ENCODE data around the gene MANSC4. TPM values are rescaled to one million over a fixed set of nuclear protein-coding genes. Genes with fewer than 3 reads are reported as not detected.

MANSC4 gene
- total and polyA plus RNA-seq, 9 of the 15 experiments (the other 6 are each of a cell fraction or from before 2014, with no cell fraction given): not detected

GRCh38 chr12:27780612-27781408 lies 774 bp upstream of the MANSC4 start (continued):
- TF ChIP-seq JUNB (CRISPR knock-in tag; conservative IDR thresholded peaks at IDR 0.05) (no peak), CHD1 (IDR thresholded peaks at IDR 0.05; ENCODE audit: low read length) (no peak), TAF15 (IDR thresholded peaks at IDR 0.05; ENCODE audit: low read depth, low read length) (no peak), CLOCK (CRISPR knock-in tag; IDR thresholded peaks at IDR 0.05; ENCODE audit: borderline replicate concordance) (no peak), MTA3 (IDR thresholded peaks at IDR 0.05; ENCODE audit: borderline replicate concordance) (no peak), ZNF584 (CRISPR knock-in tag; IDR thresholded peaks at IDR 0.05; ENCODE audit: low read depth) (no peak), NUFIP1 (IDR thresholded peaks at IDR 0.05; ENCODE audit: partially characterized antibody) (no peak), ZZZ3 (IDR thresholded peaks at IDR 0.05) (no peak), DEAF1 (CRISPR knock-in tag; IDR thresholded peaks at IDR 0.05) (no peak), ILK (tag; IDR thresholded peaks at IDR 0.05; ENCODE audit: borderline replicate concordance, low read depth) (no peak), ZNF280B (CRISPR knock-in tag; IDR thresholded peaks at IDR 0.05) (no peak), NCOA4 (IDR thresholded peaks at IDR 0.05; ENCODE audit: partially characterized antibody) (no peak), ZNF24 (IDR thresholded peaks at IDR 0.05) (peak; percentile 88), CEBPZ (IDR thresholded peaks at IDR 0.05; ENCODE audit: borderline replicate concordance, low read depth, low read length) (no peak), MYBL2 (IDR thresholded peaks at IDR 0.05; ENCODE audit: low read depth) (no peak), MYBL2 (CRISPR knock-in tag; IDR thresholded peaks at IDR 0.05; ENCODE audit: borderline replicate concordance) (no peak)

All from K562 (cell line).